IMR-90 (cell line): ENCODE measurements around the gene DPP10. TPM values are rescaled to one million over a fixed set of nuclear protein-coding genes. Genes with fewer than 3 reads are reported as not detected.

ENCODE experiments used
- ATAC-seq: fragments of 200-7000 bp; cut with Tn5 transposase; 2 replicates; pipeline ENCODE4 v1.9.1; 2020; ENCODE audit warnings: low read depth, mild to moderate bottlenecking, moderate library complexity
- BruUV-seq: library from RNA; stranded (reverse); fragments of 400-500 nt; replicated peaks from 2 replicates; lab custom pipeline; 2021; lab: Mats Ljungman, UMichigan
- CTCF ChIA-PET: fragments of 300-600 bp; formaldehyde crosslinking; extraction: SDS; loops from one replicate; lab custom pipeline; 2021; ENCODE audit warnings: antibody characterized with exemption; lab: Yijun Ruan, JAX
- POLR2A ChIA-PET: fragments of 300-600 bp; sonication (Branson Sonifier 250); formaldehyde crosslinking; loops from one replicate; lab custom pipeline; 2022; ENCODE audit warnings: antibody characterized with exemption; ENCODE audit not compliant: unreplicated experiment; lab: Charles Lee
- DNase-seq: peaks from one replicate; pipeline ENCODE4 v3.0.0; 2013
- H2AFZ ChIP-seq: replicated peaks from 2 replicates; pipeline ENCODE3; 2013; ENCODE audit warnings: low read length, mild to moderate bottlenecking; ENCODE audit not compliant: poor library complexity
- H2AK5ac ChIP-seq: 2 replicates; pipeline ENCODE4 v1.6.1; 2013; ENCODE audit warnings: low read depth, low read length, inconsistent platforms
- H2AK9ac ChIP-seq: replicated peaks from 2 replicates; pipeline ENCODE3; 2013; ENCODE audit warnings: mild to moderate bottlenecking, low read depth, low read length, moderate library complexity; ENCODE audit not compliant: poor library complexity
- H2BK120ac ChIP-seq: 2 replicates; pipeline ENCODE4 v1.6.1; 2013; ENCODE audit warnings: low read depth, low read length, inconsistent platforms
- H2BK15ac ChIP-seq: 3 replicates; pipeline ENCODE4 v1.6.1; 2013; ENCODE audit warnings: low read depth, low read length, inconsistent platforms
- H2BK20ac ChIP-seq: 2 replicates; pipeline ENCODE4 v1.6.1; 2013; ENCODE audit warnings: low read depth, mild to moderate bottlenecking, inconsistent platforms, low read length, moderate library complexity
- H2BK5ac ChIP-seq: 2 replicates; pipeline ENCODE4 v1.6.1; 2013; ENCODE audit warnings: mild to moderate bottlenecking, low read depth, low read length, inconsistent platforms; ENCODE audit not compliant: poor library complexity, severe bottlenecking
- H3K14ac ChIP-seq: replicated peaks from 2 replicates; pipeline ENCODE4 v1.6.1; 2013; ENCODE audit warnings: low read depth, low read length, inconsistent platforms
- H3K18ac ChIP-seq: 2 replicates; pipeline ENCODE4 v1.6.1; 2013; ENCODE audit warnings: low read depth, low read length, control low read depth
- H3K23ac ChIP-seq: 2 replicates; pipeline ENCODE4 v1.6.1; 2013; ENCODE audit warnings: low read depth, low read length, inconsistent platforms
- H3K27ac ChIP-seq: 2 replicates; pipeline ENCODE4 v1.5.1; 2013; ENCODE audit warnings: mild to moderate bottlenecking, control low read depth, low read length; ENCODE audit not compliant: insufficient read depth
- H3K27me3 ChIP-seq: 2 replicates; pipeline ENCODE4 v1.6.1; 2013; ENCODE audit warnings: low read length; ENCODE audit not compliant: control insufficient read depth, insufficient read depth
- H3K36me3 ChIP-seq: 2 replicates; pipeline ENCODE4 v1.6.1; 2013; ENCODE audit warnings: low read length, mixed read lengths; ENCODE audit not compliant: control insufficient read depth, insufficient read depth
- H3K4ac ChIP-seq: 2 replicates; pipeline ENCODE4 v1.6.1; 2013; ENCODE audit warnings: low read depth, low read length, inconsistent platforms
- H3K4me1 ChIP-seq: 2 replicates; pipeline ENCODE4 v1.6.1; 2013; ENCODE audit warnings: low read length, mixed read lengths; ENCODE audit not compliant: control insufficient read depth, insufficient read depth
- H3K4me2 ChIP-seq: 2 replicates; pipeline ENCODE4 v1.6.1; 2013; ENCODE audit warnings: low read depth, mild to moderate bottlenecking, control low read depth, low read length, moderate library complexity
- H3K4me3 ChIP-seq: 2 replicates; pipeline ENCODE4 v1.5.1; 2013; ENCODE audit warnings: low read depth, mild to moderate bottlenecking, control low read depth, low read length, moderate library complexity; ENCODE audit not compliant: insufficient read depth
- H3K56ac ChIP-seq: 2 replicates; pipeline ENCODE4 v1.6.1; 2013; ENCODE audit warnings: low read length, inconsistent platforms; ENCODE audit not compliant: insufficient read depth; ENCODE audit errors: extremely low read depth
- H3K79me1 ChIP-seq, 2 experiments: 2 replicates each; pipeline ENCODE4 v1.6.1; 2013; ENCODE audit warnings: low read length in 2 of 2, inconsistent platforms in 1 of 2, low read depth in 1 of 2
- H3K9ac ChIP-seq: 2 replicates; pipeline ENCODE4 v1.6.1; 2013; ENCODE audit warnings: low read depth, low read length, control low read depth
- H3K9me1 ChIP-seq: 2 replicates; pipeline ENCODE4 v1.6.1; 2013; ENCODE audit warnings: low read length, inconsistent platforms; ENCODE audit not compliant: insufficient read depth
- H3K9me3 ChIP-seq: 2 replicates; pipeline ENCODE4 v1.6.1; 2013; ENCODE audit warnings: low read length; ENCODE audit not compliant: control insufficient read depth, insufficient read depth
- H4K20me1 ChIP-seq: 2 replicates; pipeline ENCODE4 v1.6.1; 2013; ENCODE audit warnings: low read length, inconsistent platforms; ENCODE audit not compliant: insufficient read depth
- H4K5ac ChIP-seq: 2 replicates; pipeline ENCODE4 v1.6.1; 2013; ENCODE audit warnings: mild to moderate bottlenecking, low read depth, low read length, control low read depth
- H4K8ac ChIP-seq, 2 experiments: 2 replicates each; pipeline ENCODE4 v1.6.1; 2013; ENCODE audit warnings: low read depth in 2 of 2, low read length in 2 of 2, control low read depth in 1 of 2, inconsistent platforms in 1 of 2
- H4K91ac ChIP-seq: 2 replicates; pipeline ENCODE4 v1.6.1; 2013; ENCODE audit warnings: low read depth, low read length, inconsistent platforms; ENCODE audit not compliant: insufficient read depth
- CHD1 ChIP-seq: IDR thresholded peaks from 2 replicates; pipeline ENCODE4 v1.6.1; 2012; ENCODE audit warnings: low read depth, low read length, improper control_type of control experiment
- CTCF ChIP-seq: conservative IDR thresholded peaks from 2 replicates; pipeline ENCODE4 v1.5.1; 2012; ENCODE audit warnings: mild to moderate bottlenecking, low read depth, low read length, improper control_type of control experiment
- ELK1 ChIP-seq: fragments of 150-350 bp; IDR thresholded peaks from 2 replicates; pipeline ENCODE4 v1.6.1; 2016; ENCODE audit warnings: low read depth, mild to moderate bottlenecking, low read length, moderate library complexity, borderline replicate concordance
- MAFK ChIP-seq: IDR thresholded peaks from 2 replicates; pipeline ENCODE4 v1.6.1; 2012; ENCODE audit warnings: low read depth, low read length, improper control_type of control experiment
- MAZ ChIP-seq: IDR thresholded peaks from 2 replicates; pipeline ENCODE4 v1.6.1; 2012; ENCODE audit warnings: low read depth, mild to moderate bottlenecking, low read length, improper control_type of control experiment, moderate library complexity, borderline replicate concordance
- MXI1 ChIP-seq: IDR thresholded peaks from 2 replicates; pipeline ENCODE4 v1.6.1; 2012; ENCODE audit warnings: low read depth, mild to moderate bottlenecking, low read length, moderate library complexity, borderline replicate concordance
- NFE2L2 ChIP-seq: fragments of 150-350 bp; IDR thresholded peaks from 2 replicates; pipeline ENCODE4 v1.6.1; 2016; ENCODE audit warnings: low read depth, mild to moderate bottlenecking, low read length
- RAD21 ChIP-seq: IDR thresholded peaks from 2 replicates; pipeline ENCODE4 v1.6.1; 2012; ENCODE audit warnings: low read length, improper control_type of control experiment
- SMC3 ChIP-seq: fragments of 150-350 bp; IDR thresholded peaks from 2 replicates; pipeline ENCODE4 v1.6.1; 2016; ENCODE audit warnings: low read depth, mild to moderate bottlenecking, antibody characterized with exemption, low read length, moderate library complexity
- USF2 ChIP-seq: fragments of 150-350 bp; IDR thresholded peaks from 2 replicates; pipeline ENCODE4 v1.6.1; 2017; ENCODE audit warnings: mild to moderate bottlenecking, antibody characterized with exemption, low read length, low read depth
- WGBS, 2 experiments: methylation state at CpG; one replicate each; pipeline versions ENCODE4 v1.1.5 to v1.1.7; 2013; ENCODE audit warnings: missing lambda C conversion rate in 2 of 2; ENCODE audit not compliant: insufficient read length in 1 of 2; ENCODE audit errors: extremely low coverage in 2 of 2; 5-methylcytosine and 5-hydroxymethylcytosine counted together
- dilution Hi-C: fragments of 300-500 bp; cut with HindIII; formaldehyde crosslinking; loops from one replicate; pipeline ENCODE4 v1.14.3; 2018; ENCODE audit warnings: low sequenced_read_pairs; ENCODE audit not compliant: unreplicated experiment
- in situ Hi-C: fragments of 300-500 bp; cut with MboI; formaldehyde crosslinking; loops from 3 replicates; pipeline ENCODE4 v1.14.3; 2019; ENCODE audit warnings: low sequenced_read_pairs, inconsistent platforms, mixed read lengths
- intact Hi-C: fragments of 100-400 bp; cut with micrococcal nuclease; formaldehyde crosslinking; loops from 2 replicates; pipeline ENCODE4 v1.10.0; 2022
- polyA plus RNA-seq, 3 experiments: library from polyadenylated mRNA; depleted of rRNA; stranded (reverse); fragments of >200 nt; gene quantifications; 2 replicates each; pipeline ENCODE4 v1.2.3, GENCODE V29; 2012; ENCODE audit warnings: low replicate concordance in 1 of 3
- total RNA-seq: library from RNA; depleted of rRNA; stranded (reverse); fragments of >200 nt; gene quantifications from 2 replicates; pipeline ENCODE4 v1.2.3, GENCODE V29; 2012

The DPP10 gene
- total and polyA plus RNA-seq, 2 of the 4 experiments (the other 2 are of a cell fraction) = not detected

- ATAC-seq (no peak), DNase-seq (no peak)
- Histone ChIP-seq H4K91ac (no peak overlapping the region), H3K4me1 (no peaks in the 10 kb centered on the region), H3K9ac (no peak overlapping the region), H2BK120ac (no peak overlapping the region), H3K27ac (no peak overlapping the region), H3K14ac (no peak overlapping the region), H3K23ac (no peak overlapping the region), H2BK5ac (no peak overlapping the region), H3K4ac (no peak overlapping the region), H4K5ac (no peak overlapping the region), H4K8ac (no peak overlapping the region), H3K18ac (no peak overlapping the region), H2AK5ac (no peak overlapping the region), H2AK9ac (no peak overlapping the region), H3K36me3 (no peaks in the 10 kb centered on the region), H3K4me2 (no peak overlapping the region), H3K27me3 (no peaks in the 10 kb centered on the region), H3K9me3 (no peaks in the 10 kb centered on the region), H2BK20ac (no peak overlapping the region), H2BK15ac (no peak overlapping the region), H3K79me1 (no peaks in the 10 kb centered on the region), H3K56ac (no peak overlapping the region), H3K9me1 (no peaks in the 10 kb centered on the region), H4K20me1 (no peaks in the 10 kb centered on the region), H3K4me3 (no peak overlapping the region), H2AFZ (no peak overlapping the region)
- no CpG with 5 or more reads among the region's 3 CpGs for WGBS, 2 experiments
- intact Hi-C loops = no loop called here
- TF ChIP-seq ELK1 (no peak), NFE2L2 (no peak), MAZ (no peak), SMC3 (no peak), CTCF (no peak), MXI1 (no peak), MAFK (no peak), CHD1 (no peak), USF2 (no peak), RAD21 (no peak)
- dilution Hi-C loops = no loop called here
- ChIA-PET CTCF (no interaction called here), POLR2A (no interaction called here)
- BruUV-seq = no TSS peak
- in situ Hi-C loops = no loop called here
These were observed 46.5 kb downstream of the DPP10 start for GRCh38 chr2:114488841-114489530.
